Nephron (organoid): ENCODE measurements around the gene RAB6B.

ENCODE experiments used
- H3K27ac Mint-ChIP-seq, 3 experiments: 2 replicates each; pipeline ENCODE4 v1.8.0; 2020; ENCODE audit warnings: mixed read lengths in 3 of 3, mild to moderate bottlenecking in 2 of 3, moderate library complexity in 1 of 3
- H3K27me3 Mint-ChIP-seq: 2 replicates; pipeline ENCODE4 v1.8.0; 2021; ENCODE audit warnings: low read depth, mild to moderate bottlenecking, moderate library complexity, mixed read lengths
- H3K36me3 Mint-ChIP-seq: 2 replicates; pipeline ENCODE4 v1.8.0; 2020; ENCODE audit warnings: low read depth, mixed read lengths
- H3K4me1 Mint-ChIP-seq: 2 replicates; pipeline ENCODE4 v1.8.0; 2020; ENCODE audit warnings: mixed read lengths
- H3K4me3 Mint-ChIP-seq, 3 experiments: 2 replicates each; pipeline ENCODE4 v1.8.0; 2020; ENCODE audit warnings: mild to moderate bottlenecking in 3 of 3, mixed read lengths in 3 of 3, moderate library complexity in 2 of 3
- H3K9me3 Mint-ChIP-seq: 2 replicates; pipeline ENCODE4 v1.8.0; 2020; ENCODE audit warnings: mixed read lengths
- CTCF ChIP-seq, 3 experiments: fragments of 200-600 bp; sonication (generic); IDR thresholded peaks; one replicate each; pipeline ENCODE4 v1.5.0; 2021; ENCODE audit warnings: antibody characterized with exemption in 3 of 3; ENCODE audit not compliant: unreplicated experiment in 3 of 3

The RAB6B gene

GRCh38 chr3:133866141-133866540 lies 29.5 kb downstream of the RAB6B start:
- H3K9me3 Mint-ChIP-seq: no peaks in the 10 kb centered on the region
- no peak overlapping the region for H3K4me3 Mint-ChIP-seq
- peaks cover 13% of the 10 kb centered on the region for H3K27me3 Mint-ChIP-seq
- H3K36me3 Mint-ChIP-seq: peaks cover 6% of the 10 kb centered on the region
- no peak overlapping the region for H3K27ac Mint-ChIP-seq
- H3K4me1 Mint-ChIP-seq: peaks cover 26% of the 10 kb centered on the region
- no peak for TF ChIP-seq CTCF (IDR thresholded peaks at IDR 0.05; ENCODE audit: unreplicated experiment in 3 of 3)

GRCh38 chr3:133865136-133865855 lies 30.4 kb downstream of the RAB6B start:
- no peak overlapping the region for H3K4me3 Mint-ChIP-seq
- H3K27ac Mint-ChIP-seq: no peak overlapping the region
- TF ChIP-seq CTCF (IDR thresholded peaks at IDR 0.05; ENCODE audit: unreplicated experiment in 3 of 3): no peak
- peaks cover 6% of the 10 kb centered on the region for H3K36me3 Mint-ChIP-seq
- H3K9me3 Mint-ChIP-seq: no peaks in the 10 kb centered on the region
- H3K27me3 Mint-ChIP-seq: peaks cover 13% of the 10 kb centered on the region
- peaks cover 26% of the 10 kb centered on the region for H3K4me1 Mint-ChIP-seq

GRCh38 chr3:133864616-133865015 lies 31.1 kb downstream of the RAB6B start:
- no peaks in the 10 kb centered on the region for H3K9me3 Mint-ChIP-seq
- H3K27ac Mint-ChIP-seq: no peak overlapping the region
- H3K27me3 Mint-ChIP-seq: peaks cover 13% of the 10 kb centered on the region

GRCh38 chr3:133863911-133864310 lies 31.8 kb downstream of the RAB6B start:
- Mint-ChIP-seq H3K9me3 (no peaks in the 10 kb centered on the region), H3K36me3 (peaks cover 3% of the 10 kb centered on the region), H3K27me3 (peaks cover 13% of the 10 kb centered on the region), H3K27ac (no peak overlapping the region), H3K4me3 (no peak overlapping the region), H3K4me1 (peaks cover 25% of the 10 kb centered on the region)
- no peak for TF ChIP-seq CTCF (IDR thresholded peaks at IDR 0.05; ENCODE audit: unreplicated experiment in 3 of 3)

More at GRCh38 chr3:133864616-133865015, 31.1 kb downstream of the RAB6B start:
- H3K4me3 Mint-ChIP-seq: no peak overlapping the region
- peaks cover 6% of the 10 kb centered on the region for H3K36me3 Mint-ChIP-seq
- no peak for TF ChIP-seq CTCF (IDR thresholded peaks at IDR 0.05; ENCODE audit: unreplicated experiment in 3 of 3)
- peaks cover 26% of the 10 kb centered on the region for H3K4me1 Mint-ChIP-seq

- peaks cover 19% of the 10 kb centered on the region for H3K4me1 Mint-ChIP-seq
- H3K36me3 Mint-ChIP-seq: no peaks in the 10 kb centered on the region
- peaks cover 7% of the 10 kb centered on the region for H3K27me3 Mint-ChIP-seq
- no peaks in the 10 kb centered on the region for H3K9me3 Mint-ChIP-seq
- H3K4me3 Mint-ChIP-seq: no peak overlapping the region
- no peak for TF ChIP-seq CTCF (IDR thresholded peaks at IDR 0.05; ENCODE audit: unreplicated experiment in 3 of 3)
- no peak overlapping the region for H3K27ac Mint-ChIP-seq
Observed at GRCh38 chr3:133862161-133862560, 33.5 kb downstream of the RAB6B start.

GRCh38 chr3:133860519-133860918 lies 35.2 kb downstream of the RAB6B start:
- Mint-ChIP-seq H3K27me3 (no peaks in the 10 kb centered on the region), H3K27ac (no peak overlapping the region), H3K36me3 (no peaks in the 10 kb centered on the region)

More at GRCh38 chr3:133860519-133860918, 35.2 kb downstream of the RAB6B start:
- Mint-ChIP-seq H3K4me3 (no peak overlapping the region), H3K4me1 (peaks cover 19% of the 10 kb centered on the region), H3K9me3 (no peaks in the 10 kb centered on the region)
- TF ChIP-seq CTCF (IDR thresholded peaks at IDR 0.05; ENCODE audit: unreplicated experiment in 3 of 3): no peak
